Measurements from ENCODE around the gene FBXW4.

DNA sequence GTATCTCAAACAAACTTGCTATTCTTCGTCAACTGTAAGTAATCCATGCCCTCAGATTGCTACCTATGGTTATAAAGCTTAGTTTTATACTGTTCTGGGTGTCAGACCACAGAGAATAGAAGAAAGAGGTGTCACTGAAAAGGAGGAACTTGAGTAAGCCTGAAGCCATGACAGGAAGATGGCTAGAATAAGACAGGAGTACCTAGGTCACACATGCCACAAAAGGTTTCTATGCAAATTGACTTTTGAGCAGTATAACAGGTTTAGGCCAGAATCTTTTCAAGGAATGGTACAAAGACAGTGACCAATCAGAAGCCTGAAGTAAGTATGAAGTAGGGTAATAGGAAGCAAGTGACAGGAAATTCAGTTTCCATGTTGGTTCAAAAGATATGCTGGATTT is 23.5 kb downstream of the FBXW4 start:
- TF ChIP-seq, protein P1, sequence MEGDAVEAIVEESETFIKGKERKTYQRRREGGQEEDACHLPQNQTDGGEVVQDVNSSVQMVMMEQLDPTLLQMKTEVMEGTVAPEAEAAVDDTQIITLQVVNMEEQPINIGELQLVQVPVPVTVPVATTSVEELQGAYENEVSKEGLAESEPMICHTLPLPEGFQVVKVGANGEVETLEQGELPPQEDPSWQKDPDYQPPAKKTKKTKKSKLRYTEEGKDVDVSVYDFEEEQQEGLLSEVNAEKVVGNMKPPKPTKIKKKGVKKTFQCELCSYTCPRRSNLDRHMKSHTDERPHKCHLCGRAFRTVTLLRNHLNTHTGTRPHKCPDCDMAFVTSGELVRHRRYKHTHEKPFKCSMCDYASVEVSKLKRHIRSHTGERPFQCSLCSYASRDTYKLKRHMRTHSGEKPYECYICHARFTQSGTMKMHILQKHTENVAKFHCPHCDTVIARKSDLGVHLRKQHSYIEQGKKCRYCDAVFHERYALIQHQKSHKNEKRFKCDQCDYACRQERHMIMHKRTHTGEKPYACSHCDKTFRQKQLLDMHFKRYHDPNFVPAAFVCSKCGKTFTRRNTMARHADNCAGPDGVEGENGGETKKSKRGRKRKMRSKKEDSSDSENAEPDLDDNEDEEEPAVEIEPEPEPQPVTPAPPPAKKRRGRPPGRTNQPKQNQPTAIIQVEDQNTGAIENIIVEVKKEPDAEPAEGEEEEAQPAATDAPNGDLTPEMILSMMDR (conservative IDR thresholded peaks at IDR 0.05): no peak
- no peak for TF ChIP-seq EZH2 (IDR thresholded peaks at IDR 0.05; ENCODE audit: low read depth)
